Activated CD8-positive, alpha-beta memory T cell treated with anti-CD3 and anti-CD28 coated beads for 1 hour (primary cell): Measurements from ENCODE around the gene LAMC2.
"Not testable (repeated sequence)": the region's sequence is repeated elsewhere in the genome, so short reads cannot be mapped to it uniquely, and the experiment has no call there.

Source experiments
- DNase-seq, 2 donors: peaks; one replicate each; pipeline ENCODE4 v3.0.0-alpha.2; 2020; ENCODE audit warnings: low read depth in 1 of 2; ENCODE audit errors: extremely low read depth in 1 of 2

LAMC2 gene

GRCh38 chr1:183236158-183236725, 50.2 kb downstream of the LAMC2 start:
- DNase-seq = no peak

- no peak for DNase-seq
Measured at GRCh38 chr1:183237046-183237445, 51.0 kb downstream of the LAMC2 start.

- no peak for DNase-seq
Measured at GRCh38 chr1:183238071-183238470, 52.0 kb downstream of the LAMC2 start.

GRCh38 chr1:183239220-183239742, 53.2 kb downstream of the LAMC2 start:
- DNase-seq = no peak

- DNase-seq = no peak
Measured at GRCh38 chr1:183239793-183240525, 53.9 kb downstream of the LAMC2 start.

- DNase-seq = no peak
Measured at GRCh38 chr1:183240526-183240825, 54.4 kb downstream of the LAMC2 start.

- not testable (repeated sequence) for DNase-seq
Measured at GRCh38 chr1:183240853-183241252, 54.8 kb downstream of the LAMC2 start.

- DNase-seq = no peak
Measured at GRCh38 chr1:183241471-183241870, 55.4 kb downstream of the LAMC2 start.

- no peak for DNase-seq
Measured at GRCh38 chr1:183242556-183242955, 56.5 kb downstream of the LAMC2 start.

- DNase-seq = no peak
Measured at GRCh38 chr1:183243161-183244050, 57.3 kb downstream of the LAMC2 start.

- DNase-seq = no peak
Measured at GRCh38 chr1:183244466-183244865, 58.4 kb downstream of the LAMC2 start.

- no peak for DNase-seq
Measured at GRCh38 chr1:183245357-183245756, 59.3 kb downstream of the LAMC2 start.

- DNase-seq = no peak
Measured at GRCh38 chr1:183246436-183246835, 60.4 kb downstream of the LAMC2 start.

GRCh38 chr1:183247066-183247465, 61.0 kb downstream of the LAMC2 start:
- DNase-seq = no peak

- no peak for DNase-seq
Measured at GRCh38 chr1:183247484-183247883, 61.4 kb downstream of the LAMC2 start.

- DNase-seq = no peak
Measured at GRCh38 chr1:183247931-183248330, 61.9 kb downstream of the LAMC2 start.

- DNase-seq = no peak
Measured at GRCh38 chr1:183248989-183249691, 63.1 kb downstream of the LAMC2 start.

GRCh38 chr1:183249941-183250452, 63.9 kb downstream of the LAMC2 start:
- DNase-seq = no peak

- DNase-seq = no peak
Measured at GRCh38 chr1:183251101-183251958, 65.3 kb downstream of the LAMC2 start.

GRCh38 chr1:183251959-183252450, 65.9 kb downstream of the LAMC2 start:
- DNase-seq = no peak
